Hepatocyte (in vitro differentiated cells): Measurements from ENCODE around the gene C8A. TPM values are rescaled to one million over a fixed set of nuclear protein-coding genes. Genes with fewer than 3 reads are reported as not detected.

Experiments used
- DNase-seq: peaks from one replicate; pipeline ENCODE4 v3.0.0-alpha.2; 2016; ENCODE audit warnings: low spot score
- H2AFZ ChIP-seq: fragments of 200-600 bp; sonication (generic); 2 replicates; pipeline ENCODE4 v1.6.0; 2016; ENCODE audit warnings: antibody characterized with exemption, mild to moderate bottlenecking
- H3K27ac ChIP-seq: fragments of 200-600 bp; sonication (generic); 2 replicates; pipeline ENCODE4 v1.5.1; 2016; ENCODE audit warnings: mild to moderate bottlenecking
- H3K27me3 ChIP-seq: fragments of 200-600 bp; sonication (generic); 2 replicates; pipeline ENCODE4 v1.6.1; 2016
- H3K36me3 ChIP-seq: fragments of 200-600 bp; sonication (generic); replicated peaks from 2 replicates; pipeline ENCODE4 v1.5.1; 2016; ENCODE audit warnings: low read depth; ENCODE audit not compliant: insufficient read depth
- H3K4me1 ChIP-seq: fragments of 200-600 bp; sonication (generic); 2 replicates; pipeline ENCODE4 v1.5.1; 2016; ENCODE audit warnings: mild to moderate bottlenecking, moderate library complexity; ENCODE audit not compliant: insufficient read depth
- H3K4me2 ChIP-seq: fragments of 200-600 bp; sonication (generic); 2 replicates; pipeline ENCODE4 v1.6.0; 2016
- H3K4me3 ChIP-seq: fragments of 200-600 bp; sonication (generic); 2 replicates; pipeline ENCODE4 v1.5.1; 2016; ENCODE audit warnings: mild to moderate bottlenecking
- H3K79me2 ChIP-seq: fragments of 200-600 bp; sonication (generic); 2 replicates; pipeline ENCODE4 v1.6.0; 2017; ENCODE audit warnings: mild to moderate bottlenecking
- H3K9me2 ChIP-seq: fragments of 200-600 bp; sonication (generic); replicated peaks from 2 replicates; pipeline ENCODE4 v1.6.0; 2017; ENCODE audit warnings: mild to moderate bottlenecking; ENCODE audit not compliant: insufficient read depth
- H3K9me3 ChIP-seq: fragments of 200-600 bp; sonication (generic); 2 replicates; pipeline ENCODE4 v1.5.1; 2016; ENCODE audit warnings: low read depth, mild to moderate bottlenecking
- H4K20me1 ChIP-seq: fragments of 200-600 bp; sonication (generic); 2 replicates; pipeline ENCODE4 v1.6.0; 2016; ENCODE audit warnings: mild to moderate bottlenecking; ENCODE audit not compliant: insufficient read depth, poor library complexity, severe bottlenecking
- CTCF ChIP-seq: fragments of 200-600 bp; sonication (generic); IDR thresholded peaks from 2 replicates; pipeline ENCODE4 v1.5.1; 2016; ENCODE audit warnings: antibody characterized with exemption, mild to moderate bottlenecking; ENCODE audit not compliant: poor library complexity
- EZH2 ChIP-seq: fragments of 200-600 bp; sonication (generic); IDR thresholded peaks from 2 replicates; pipeline ENCODE4 v1.6.1; 2016; ENCODE audit warnings: antibody characterized with exemption, mild to moderate bottlenecking, borderline replicate concordance
- EZH2phosphoT487 ChIP-seq: fragments of 200-600 bp; sonication (generic); IDR thresholded peaks from one replicate; pipeline ENCODE4 v1.6.1; 2018; ENCODE audit warnings: antibody characterized with exemption, mild to moderate bottlenecking, low read depth, moderate library complexity; ENCODE audit not compliant: unreplicated experiment, severe bottlenecking
- WGBS: methylation state at CpG from one replicate; pipeline ENCODE4 v1.1.6; 2016; ENCODE audit warnings: low lambda C conversion rate; ENCODE audit errors: missing lambda C conversion rate; 5-methylcytosine and 5-hydroxymethylcytosine counted together
- polyA plus RNA-seq: library from polyadenylated mRNA; unstranded; fragments of >200 nt; fragmentation: Nextera tagmentation; extraction: Ambion mirVana; gene quantifications from 2 replicates; pipeline ENCODE4 v1.2.1, GENCODE V29; 2016
- total RNA-seq: library from RNA; depleted of rRNA; stranded (reverse); fragments of >200 nt; gene quantifications from 2 replicates; pipeline ENCODE4 v1.2.3, GENCODE V29; 2014

Gene C8A
- total and polyA plus RNA-seq, 2 experiments from 2014 or later = 6.1 to 8.2 TPM

DNA sequence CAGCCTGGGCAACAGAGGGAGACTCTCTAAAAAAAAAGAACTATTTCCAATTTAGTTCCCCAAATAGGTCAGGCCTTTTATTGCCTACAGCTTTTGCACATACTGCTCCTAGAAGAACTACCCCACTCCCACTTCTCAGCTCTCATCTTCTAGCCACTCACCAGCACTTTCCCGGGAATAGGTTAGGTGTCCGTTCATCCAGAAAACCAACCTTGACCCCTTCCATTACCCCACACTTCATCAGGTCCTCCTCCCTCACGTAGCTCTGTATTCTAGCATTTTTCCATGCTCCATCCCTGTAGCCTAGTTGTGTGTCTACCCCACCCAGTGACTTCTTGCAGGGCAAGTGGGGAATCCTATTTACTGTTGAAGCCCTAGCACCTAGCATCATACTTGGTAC, 68.6 kb downstream of the C8A start:
- Histone ChIP-seq H3K27me3 (no peaks in the 10 kb centered on the region), H3K79me2 (no peaks in the 10 kb centered on the region), H3K36me3 (no peaks in the 10 kb centered on the region), H3K9me2 (no peaks in the 10 kb centered on the region), H3K4me2 (no peak overlapping the region), H3K4me1 (peaks cover 13% of the 10 kb centered on the region), H4K20me1 (no peaks in the 10 kb centered on the region), H3K27ac (no peak overlapping the region), H3K9me3 (no peaks in the 10 kb centered on the region), H3K4me3 (no peak overlapping the region), H2AFZ (no peak overlapping the region)
- no peak for DNase-seq
- WGBS = 33% methylated on average over 3 of the region's 3 CpGs
- TF ChIP-seq CTCF = no peak
- TF ChIP-seq EZH2 = no peak
- TF ChIP-seq EZH2phosphoT487 = no peak

DNA sequence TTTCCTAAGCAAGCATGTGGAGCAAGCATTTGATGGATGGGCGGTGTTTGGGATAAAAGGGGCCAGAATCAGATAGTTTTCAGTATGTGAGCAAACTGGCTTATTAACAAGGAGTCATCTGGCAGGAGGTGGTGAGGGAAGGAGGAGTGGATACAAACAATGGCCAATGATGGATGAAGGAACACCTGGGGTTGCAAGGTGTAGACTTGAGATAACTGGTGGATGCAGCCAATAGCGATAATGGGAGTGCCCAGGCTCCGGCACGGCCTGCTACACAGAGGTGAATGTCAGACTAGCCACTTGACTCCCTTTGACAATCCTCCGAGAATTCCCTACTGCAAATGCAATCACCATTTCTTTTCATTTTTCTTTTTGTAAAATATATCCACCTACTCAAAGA, 69.5 kb downstream of the C8A start:
- no peaks in the 10 kb centered on the region for H3K27me3 ChIP-seq
- no peaks in the 10 kb centered on the region for H3K36me3 ChIP-seq
- H2AFZ ChIP-seq = no peak overlapping the region
- no peak for DNase-seq
- H3K9me3 ChIP-seq = no peaks in the 10 kb centered on the region
- no peak overlapping the region for H3K4me2 ChIP-seq
- peaks cover 10% of the 10 kb centered on the region for H3K4me1 ChIP-seq
- no peaks in the 10 kb centered on the region for H4K20me1 ChIP-seq
- no peaks in the 10 kb centered on the region for H3K79me2 ChIP-seq
- no peak overlapping the region for H3K4me3 ChIP-seq
- no peaks in the 10 kb centered on the region for H3K9me2 ChIP-seq
- whole genome bisulfite sequencing = 89% methylated on average over 5 of the region's 5 CpGs
- TF ChIP-seq EZH2phosphoT487 = no peak
- TF ChIP-seq EZH2 = no peak
- no peak for TF ChIP-seq CTCF
- H3K27ac ChIP-seq = no peak overlapping the region

DNA sequence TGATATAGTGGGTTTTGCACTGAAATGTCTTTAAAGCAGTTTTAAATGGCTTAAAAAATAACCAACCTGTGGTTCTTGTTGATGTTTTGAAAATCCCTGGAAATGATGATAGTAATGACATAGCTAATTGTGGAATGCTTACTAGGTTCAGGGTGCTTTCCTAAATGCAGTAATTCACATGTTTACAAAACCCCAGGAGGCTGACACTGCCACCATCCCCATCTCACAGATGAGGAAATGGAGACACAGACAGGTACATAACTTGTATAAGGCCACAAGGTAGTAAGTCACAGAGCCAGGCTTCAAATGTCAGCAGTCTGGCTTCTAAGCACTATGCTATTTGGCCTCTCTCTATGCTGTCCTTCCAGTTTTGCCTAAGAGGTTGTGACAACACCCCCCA, 70.6 kb downstream of the C8A start:
- Histone ChIP-seq H4K20me1 (no peaks in the 10 kb centered on the region), H3K4me1 (no peaks in the 10 kb centered on the region), H3K4me3 (no peak overlapping the region), H3K9me2 (no peaks in the 10 kb centered on the region), H3K4me2 (no peak overlapping the region), H3K79me2 (no peaks in the 10 kb centered on the region), H3K36me3 (no peaks in the 10 kb centered on the region), H3K27me3 (no peaks in the 10 kb centered on the region), H2AFZ (no peak overlapping the region), H3K27ac (no peak overlapping the region), H3K9me3 (no peaks in the 10 kb centered on the region)
- no peak for TF ChIP-seq CTCF
- no peak for TF ChIP-seq EZH2
- TF ChIP-seq EZH2phosphoT487 = no peak
- no peak for DNase-seq

DNA sequence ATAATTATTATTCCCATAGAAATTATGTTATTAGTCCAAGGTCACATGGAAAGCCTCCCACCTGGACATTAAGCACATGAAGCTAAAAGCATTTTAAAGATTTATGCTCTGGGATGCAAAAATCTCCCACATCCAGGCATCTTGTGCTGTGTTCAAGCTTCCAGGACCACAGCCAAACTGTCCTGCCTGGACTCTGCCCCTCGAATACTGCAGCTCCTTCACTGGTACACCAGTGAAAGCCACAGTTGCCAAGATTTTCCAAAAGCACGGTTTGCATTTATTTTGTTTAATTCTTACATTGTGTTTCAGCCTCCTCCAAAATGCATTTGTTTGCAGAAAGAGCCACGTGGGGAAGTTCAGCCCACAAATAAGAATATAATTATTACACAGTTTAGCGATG, 72.6 kb downstream of the C8A start:
- H3K79me2 ChIP-seq = no peaks in the 10 kb centered on the region
- no peak overlapping the region for H3K4me2 ChIP-seq
- no peak overlapping the region for H3K27ac ChIP-seq
- TF ChIP-seq EZH2phosphoT487 = no peak
- no peak for TF ChIP-seq EZH2
- no peak for TF ChIP-seq CTCF
- no peaks in the 10 kb centered on the region for H3K4me1 ChIP-seq
- no peaks in the 10 kb centered on the region for H3K9me2 ChIP-seq
- H3K9me3 ChIP-seq = no peaks in the 10 kb centered on the region
- H2AFZ ChIP-seq = no peak overlapping the region
- 89% methylated on average over 4 of the region's 4 CpGs for WGBS
- no peaks in the 10 kb centered on the region for H4K20me1 ChIP-seq
- H3K36me3 ChIP-seq = no peaks in the 10 kb centered on the region
- no peak for DNase-seq
- H3K27me3 ChIP-seq = no peaks in the 10 kb centered on the region
- no peak overlapping the region for H3K4me3 ChIP-seq
